Duodenal mucosa (tissue), 2 donors: ENCODE measurements around the gene BPIFA3.

Source experiments
- H3K27ac ChIP-seq: one replicate; pipeline ENCODE4 v1.7.0; 2013; ENCODE audit warnings: low read depth, low read length
- H3K27me3 ChIP-seq, 2 donors: one replicate each; pipeline ENCODE4 v1.7.0; 2013; ENCODE audit warnings: low read length in 2 of 2, control low read depth in 1 of 2; ENCODE audit not compliant: insufficient read depth in 2 of 2, control insufficient read depth in 1 of 2
- H3K36me3 ChIP-seq, 2 donors: one replicate each; pipeline ENCODE4 v1.7.0; 2013; ENCODE audit warnings: low read length in 2 of 2, control low read depth in 1 of 2; ENCODE audit not compliant: insufficient read depth in 2 of 2, control insufficient read depth in 1 of 2
- H3K4me1 ChIP-seq, 2 donors: one replicate each; pipeline ENCODE4 v1.7.0; 2013; ENCODE audit warnings: low read length in 2 of 2, control low read depth in 1 of 2; ENCODE audit not compliant: insufficient read depth in 2 of 2, control insufficient read depth in 1 of 2
- H3K4me3 ChIP-seq, 2 donors: one replicate each; pipeline ENCODE4 v1.7.0; 2013; ENCODE audit warnings: low read length in 2 of 2, low read depth in 1 of 2
- H3K9ac ChIP-seq, 2 donors: one replicate each; pipeline ENCODE4 v1.7.0; 2013; ENCODE audit warnings: low read length in 2 of 2, low read depth in 1 of 2
- H3K9me3 ChIP-seq, 2 donors: one replicate each; pipeline ENCODE4 v1.7.0; 2013; ENCODE audit warnings: low read length in 2 of 2, control low read depth in 1 of 2; ENCODE audit not compliant: control insufficient read depth in 1 of 2

Gene BPIFA3

GRCh38 chr20:33275871-33276270, 58.7 kb downstream of the BPIFA3 start:
- no peaks in the 10 kb centered on the region for H3K36me3 ChIP-seq
- peaks cover 0 to 7% of the 10 kb centered on the region in 2 donors for H3K27me3 ChIP-seq
- H3K9ac ChIP-seq: no peak overlapping the region
- no peak overlapping the region for H3K4me3 ChIP-seq
- H3K27ac ChIP-seq: no peak overlapping the region
- H3K9me3 ChIP-seq: no peaks in the 10 kb centered on the region
- no peaks in the 10 kb centered on the region for H3K4me1 ChIP-seq

- H3K4me3 ChIP-seq: no peak overlapping the region
- H3K36me3 ChIP-seq: no peaks in the 10 kb centered on the region
- no peak overlapping the region for H3K27ac ChIP-seq
- H3K9me3 ChIP-seq: no peaks in the 10 kb centered on the region
- peaks cover 0 to 7% of the 10 kb centered on the region in 2 donors for H3K27me3 ChIP-seq
- no peak overlapping the region for H3K9ac ChIP-seq
- no peaks in the 10 kb centered on the region for H3K4me1 ChIP-seq
Measured at GRCh38 chr20:33276303-33277113, 59.4 kb downstream of the BPIFA3 start.
